ENCODE measurements around the gene KLHL4.

- TF ChIP-seq, protein P1, sequence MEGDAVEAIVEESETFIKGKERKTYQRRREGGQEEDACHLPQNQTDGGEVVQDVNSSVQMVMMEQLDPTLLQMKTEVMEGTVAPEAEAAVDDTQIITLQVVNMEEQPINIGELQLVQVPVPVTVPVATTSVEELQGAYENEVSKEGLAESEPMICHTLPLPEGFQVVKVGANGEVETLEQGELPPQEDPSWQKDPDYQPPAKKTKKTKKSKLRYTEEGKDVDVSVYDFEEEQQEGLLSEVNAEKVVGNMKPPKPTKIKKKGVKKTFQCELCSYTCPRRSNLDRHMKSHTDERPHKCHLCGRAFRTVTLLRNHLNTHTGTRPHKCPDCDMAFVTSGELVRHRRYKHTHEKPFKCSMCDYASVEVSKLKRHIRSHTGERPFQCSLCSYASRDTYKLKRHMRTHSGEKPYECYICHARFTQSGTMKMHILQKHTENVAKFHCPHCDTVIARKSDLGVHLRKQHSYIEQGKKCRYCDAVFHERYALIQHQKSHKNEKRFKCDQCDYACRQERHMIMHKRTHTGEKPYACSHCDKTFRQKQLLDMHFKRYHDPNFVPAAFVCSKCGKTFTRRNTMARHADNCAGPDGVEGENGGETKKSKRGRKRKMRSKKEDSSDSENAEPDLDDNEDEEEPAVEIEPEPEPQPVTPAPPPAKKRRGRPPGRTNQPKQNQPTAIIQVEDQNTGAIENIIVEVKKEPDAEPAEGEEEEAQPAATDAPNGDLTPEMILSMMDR (IDR thresholded peaks at IDR 0.05 in 8 of 11, conservative IDR thresholded peaks at IDR 0.05 in 3 of 11), result no peak
- no peak for TF ChIP-seq POLR2AphosphoS5 (IDR thresholded peaks at IDR 0.05)
- TF ChIP-seq POLR2A (IDR thresholded peaks at IDR 0.05), result no peak
These were observed 98.8 kb downstream of the KLHL4 start for GRCh38 chrX:87616371-87616770.
